A549 (cell line): ENCODE results near the gene GNAI2. TPM values are rescaled to one million over a fixed set of nuclear protein-coding genes. Genes with fewer than 3 reads are reported as not detected.

Experiments
- ATAC-seq, 2 experiments: fragments of 200-7000 bp in 1 of 2; fragments of >200 bp in 1 of 2; cut with Nextera tagmentation in 1 of 2; cut with Tn5 transposase in 1 of 2; 3 replicates each; pipeline versions ENCODE4 v1.8.0 to v1.9.1; 2018 to 2020; ENCODE audit warnings: mild to moderate bottlenecking in 1 of 2, moderate library complexity in 1 of 2
- CTCF ChIA-PET: fragments of 300-600 bp; sonication (Branson Sonifier 250); formaldehyde crosslinking; extraction: SDS; loops from one replicate; lab custom pipeline; 2021; ENCODE audit warnings: antibody characterized with exemption, inconsistent platforms; lab: Yijun Ruan, JAX
- POLR2A ChIA-PET: fragments of 350-600 bp; formaldehyde crosslinking; extraction: SDS; loops from one replicate; lab custom pipeline; 2021; ENCODE audit warnings: antibody characterized with exemption, inconsistent platforms; lab: Yijun Ruan, JAX
- DNase-seq, 2 experiments: peaks; one replicate each; pipeline versions ENCODE4 v3.0.0 to v3.0.0-alpha.2; 2011 to 2016; ENCODE audit warnings: low read depth in 1 of 2, low spot score in 1 of 2
- FAIRE-seq: peaks from 2 replicates; lab custom pipeline; 2011; peaks lifted over from hg19 to GRCh38; lab: Jason Lieb, UNC
- H3K27ac ChIP-seq, 2 experiments: fragments of >200 bp; sonication (Bioruptor Twin); formaldehyde crosslinking; 3 replicates each; pipeline ENCODE4 v1.5.1; 2016 to 2017
- H3K4me1 ChIP-seq: fragments of >200 bp; sonication (Bioruptor Twin); formaldehyde crosslinking; 3 replicates; pipeline ENCODE4 v1.6.1; 2016
- H3K4me2 ChIP-seq: fragments of >200 bp; sonication (Bioruptor Twin); formaldehyde crosslinking; 3 replicates; pipeline ENCODE4 v1.6.1; 2016
- H3K4me3 ChIP-seq: fragments of >200 bp; sonication (Bioruptor Twin); formaldehyde crosslinking; 3 replicates; pipeline ENCODE4 v1.5.1; 2016
- H3K9me3 ChIP-seq: fragments of >200 bp; sonication (Bioruptor Twin); formaldehyde crosslinking; 3 replicates; pipeline ENCODE4 v1.6.1; 2016
- ATOH8 ChIP-seq: fragments of 250-450 bp; sonication (Bioruptor Pico); IDR thresholded peaks from 2 replicates; pipeline ENCODE4 v1.5.0; 2020; ENCODE audit warnings: low read depth, mild to moderate bottlenecking, moderate library complexity
- CEBPB ChIP-seq, 2 experiments: fragments of >200 bp in 1 of 2; sonication (Bioruptor Twin) in 1 of 2; formaldehyde crosslinking in 1 of 2; IDR thresholded peaks; 2 replicates each; pipeline ENCODE4 v1.6.1; 2012 to 2016
- CHD2 ChIP-seq: fragments of 150-350 bp; IDR thresholded peaks from 2 replicates; pipeline ENCODE4 v1.6.1; 2014; ENCODE audit warnings: low read length; ENCODE audit not compliant: partially characterized antibody
- CHD4 ChIP-seq: fragments of 200-600 bp; sonication (generic); IDR thresholded peaks from 2 replicates; pipeline ENCODE4 v1.6.1; 2016; ENCODE audit warnings: antibody characterized with exemption, mild to moderate bottlenecking, borderline replicate concordance
- EHF ChIP-seq: fragments of 250-450 bp; sonication (Bioruptor Pico); IDR thresholded peaks from 2 replicates; pipeline ENCODE4 v1.5.0; 2020; ENCODE audit warnings: mild to moderate bottlenecking
- ELK1 ChIP-seq: fragments of 150-350 bp; IDR thresholded peaks from 2 replicates; pipeline ENCODE4 v1.6.1; 2014; ENCODE audit warnings: low read depth, mild to moderate bottlenecking, low read length
- EP300 ChIP-seq, 2 experiments: fragments of >200 bp; sonication (Bioruptor Twin); formaldehyde crosslinking; IDR thresholded peaks; 2 replicates in 1 of 2; 3 replicates in 1 of 2; pipeline ENCODE4 v1.6.1; 2016 to 2017
- ESRRA ChIP-seq: fragments of 150-350 bp; IDR thresholded peaks from 2 replicates; pipeline ENCODE4 v1.6.1; 2014; ENCODE audit warnings: mild to moderate bottlenecking, low read length, borderline replicate concordance
- FOSB ChIP-seq: fragments of 250-450 bp; sonication (Bioruptor Pico); IDR thresholded peaks from 2 replicates; pipeline ENCODE4 v1.5.0; 2020; ENCODE audit warnings: mild to moderate bottlenecking, moderate library complexity
- HDAC2 ChIP-seq: fragments of 200-600 bp; sonication (generic); IDR thresholded peaks from 2 replicates; pipeline ENCODE4 v1.6.1; 2016
- HEYL ChIP-seq: fragments of 250-450 bp; sonication (Bioruptor Pico); IDR thresholded peaks from 2 replicates; pipeline ENCODE4 v1.8.0; 2021; ENCODE audit warnings: mild to moderate bottlenecking, moderate library complexity
- HMGXB4 ChIP-seq: fragments of 250-450 bp; sonication (Bioruptor Pico); IDR thresholded peaks from 2 replicates; pipeline ENCODE4 v1.5.0; 2021; ENCODE audit warnings: mild to moderate bottlenecking, moderate library complexity, borderline replicate concordance
- HOXA7 ChIP-seq: fragments of 250-450 bp; sonication (Bioruptor Pico); IDR thresholded peaks from 2 replicates; pipeline ENCODE4 v1.5.0; 2020; ENCODE audit warnings: mild to moderate bottlenecking, moderate library complexity
- HOXB13 ChIP-seq: fragments of 250-450 bp; sonication (Bioruptor Pico); IDR thresholded peaks from 2 replicates; pipeline ENCODE4 v1.5.0; 2020; ENCODE audit warnings: low read depth, mild to moderate bottlenecking, moderate library complexity
- HOXB5 ChIP-seq: fragments of 250-450 bp; sonication (Bioruptor Pico); IDR thresholded peaks from 2 replicates; pipeline ENCODE4 v1.5.0; 2020; ENCODE audit warnings: mild to moderate bottlenecking, moderate library complexity
- MAX ChIP-seq: IDR thresholded peaks from 2 replicates; pipeline ENCODE4 v1.6.1; 2012
- PBX3 ChIP-seq: IDR thresholded peaks from 2 replicates; pipeline ENCODE4 v1.6.1; 2012
- PHF8 ChIP-seq: fragments of 200-600 bp; sonication (generic); IDR thresholded peaks from 2 replicates; pipeline ENCODE4 v1.6.1; 2016; ENCODE audit warnings: low read depth, mild to moderate bottlenecking, antibody characterized with exemption, moderate library complexity, borderline replicate concordance
- POLR2A ChIP-seq: IDR thresholded peaks from 2 replicates; pipeline ENCODE4 v1.6.1; 2012; ENCODE audit warnings: mild to moderate bottlenecking, low read length
- REST ChIP-seq: fragments of 200-600 bp; sonication (generic); IDR thresholded peaks from 2 replicates; pipeline ENCODE4 v1.6.1; 2016; ENCODE audit warnings: antibody characterized with exemption, mild to moderate bottlenecking, moderate library complexity
- RFX5 ChIP-seq: fragments of 450-650 bp; IDR thresholded peaks from 2 replicates; pipeline ENCODE4 v1.7.1; 2014; ENCODE audit warnings: antibody characterized with exemption, mild to moderate bottlenecking, moderate library complexity
- TFCP2L1 ChIP-seq: fragments of 250-450 bp; sonication (Bioruptor Pico); IDR thresholded peaks from 2 replicates; pipeline ENCODE4 v1.5.0; 2021; ENCODE audit warnings: mild to moderate bottlenecking
- ZC3H11A ChIP-seq: fragments of 450-650 bp; IDR thresholded peaks from 2 replicates; pipeline ENCODE4 v1.6.1; 2014; ENCODE audit warnings: antibody characterized with exemption, mild to moderate bottlenecking
- ZNF302 ChIP-seq: fragments of 250-450 bp; sonication (Bioruptor Pico); IDR thresholded peaks from 2 replicates; pipeline ENCODE4 v1.9.0; 2021; ENCODE audit warnings: inconsistent platforms, mild to moderate bottlenecking, moderate library complexity
- ZSCAN20 ChIP-seq: fragments of 250-450 bp; sonication (Bioruptor Pico); IDR thresholded peaks from 2 replicates; pipeline ENCODE4 v1.8.0; 2022; ENCODE audit warnings: mild to moderate bottlenecking, moderate library complexity
- WGBS: methylation state at CpG from one replicate; pipeline ENCODE4 v1.1.6; 2017; ENCODE audit errors: missing lambda C conversion rate; 5-methylcytosine and 5-hydroxymethylcytosine counted together
- polyA plus RNA-seq, 4 experiments: library from polyadenylated mRNA; depleted of rRNA in 3 of 4; stranded (reverse); fragments of >200 nt; fragmentation: RNase III in 1 of 4; extraction: RNeasy Plus Mini Kit Qiagen cat#74134 plus additional on column Dnase treatment in 1 of 4; gene quantifications; 2 replicates in 3 of 4; 3 replicates in 1 of 4; pipeline ENCODE4 v1.2.3, GENCODE V29; 2011 to 2017

The GNAI2 gene
- polyA plus RNA-seq, 2 of the 4 experiments (the other 2 are of a cell fraction): 47.4 to 67.8 TPM

- Histone ChIP-seq H3K9me3 (no peaks in the 10 kb centered on the region), H3K27ac (no peak overlapping the region), H3K4me2 (no peak overlapping the region), H3K4me1 (0 out of 3 replicates have a peak, but pooled peaks cover 3% of the 10 kb centered on the region), H3K4me3 (no peak overlapping the region)
- ChIA-PET POLR2A (no interaction called here), CTCF (interaction anchor here (0.8 to 25.9 kb wide), 7 partner anchors 11 to 103 kb away, joined by 3 to 550 read pairs (median 7); partner anchors contain the start of gene GNAT1)
- DNase-seq (no peak), FAIRE-seq (no peak), ATAC-seq (no peak)
- TF ChIP-seq POLR2A: no peak
- TF ChIP-seq HDAC2: no peak
- no peak for TF ChIP-seq TFCP2L1 (CRISPR knock-in tag)
- TF ChIP-seq ZC3H11A: no peak
- TF ChIP-seq ESRRA: no peak
- TF ChIP-seq CHD4: no peak
- no peak for TF ChIP-seq FOSB (CRISPR knock-in tag)
- TF ChIP-seq PHF8: no peak
- TF ChIP-seq ZSCAN20 (CRISPR knock-in tag): no peak
- TF ChIP-seq ZNF302 (CRISPR knock-in tag): no peak
- no peak for TF ChIP-seq PBX3
- TF ChIP-seq HOXB5 (CRISPR knock-in tag): no peak
- no peak for TF ChIP-seq HOXB13
- no peak for TF ChIP-seq HEYL (CRISPR knock-in tag)
- TF ChIP-seq HOXA7 (CRISPR knock-in tag): no peak
- TF ChIP-seq EP300 (IDR thresholded peaks at IDR 0.05): no peak
- 58% methylated on average over 3 of the region's 12 CpGs for WGBS
Measured at GRCh38 chr3:50221411-50222168, 14.4 kb upstream of the GNAI2 start.

GRCh38 chr3:50222169-50222528, 13.9 kb upstream of the GNAI2 start:
- ATAC-seq: no peak
- ChIA-PET CTCF (interaction anchor here (1.0 to 25.9 kb wide), 6 partner anchors 12 to 101 kb away, joined by 3 to 550 read pairs (median 10); partner anchors contain the start of gene GNAT1), POLR2A (no interaction called here)
- 100% methylated on average over 1 of the region's 1 CpG for WGBS
- no peak for DNase-seq
- no peaks in the 10 kb centered on the region for H3K9me3 ChIP-seq
- no peak for FAIRE-seq
- 0 out of 3 replicates have a peak, but pooled peaks cover 3% of the 10 kb centered on the region for H3K4me1 ChIP-seq
- H3K4me3 ChIP-seq: no peak overlapping the region
- TF ChIP-seq ATOH8 (CRISPR knock-in tag) (no peak), EHF (no peak), CEBPB (IDR thresholded peaks at IDR 0.05) (no peak), MAX (no peak), REST (no peak), RFX5 (no peak), ELK1 (no peak), ZC3H11A (no peak), FOSB (CRISPR knock-in tag) (no peak), HMGXB4 (no peak), CHD2 (no peak)
- no peak overlapping the region for H3K4me2 ChIP-seq
- H3K27ac ChIP-seq: no peak overlapping the region
